GM18951 (cell line): Measurements from ENCODE around the gene TRPM2.
"Not testable (repeated sequence)": the region's sequence is repeated elsewhere in the genome, so short reads cannot be mapped to it uniquely, and the experiment has no call there.

Experiments used
- POLR2A ChIP-seq: IDR thresholded peaks from 4 replicates; pipeline ENCODE4 v1.6.1; 2011; ENCODE audit warnings: mild to moderate bottlenecking; ENCODE audit not compliant: insufficient read length, insufficient read depth; ENCODE audit errors: extremely low read depth
- in situ Hi-C: fragments of 300-500 bp; cut with MboI; formaldehyde crosslinking; loops from one replicate; pipeline ENCODE4 v1.12.0; 2022; ENCODE audit warnings: low sequenced_read_pairs, mixed read lengths, inconsistent platforms; ENCODE audit not compliant: unreplicated experiment

TRPM2 gene

GRCh38 chr21:44333509-44334328 is 19.7 kb upstream of the TRPM2 start:
- in situ Hi-C loops, result no loop called here
- no peak for TF ChIP-seq POLR2A

- no peak for TF ChIP-seq POLR2A
- in situ Hi-C loops, result no loop called here
Observed at GRCh38 chr21:44334329-44335030, 18.9 kb upstream of the TRPM2 start.

- in situ Hi-C loops, result no loop called here
- TF ChIP-seq POLR2A, result no peak
Observed at GRCh38 chr21:44335266-44336059, 18.0 kb upstream of the TRPM2 start.

- in situ Hi-C loops, result no loop called here
- no peak for TF ChIP-seq POLR2A
Observed at GRCh38 chr21:44337449-44337848, 16.0 kb upstream of the TRPM2 start.

GRCh38 chr21:44337941-44338895 is 15.2 kb upstream of the TRPM2 start:
- in situ Hi-C loops, result no loop called here
- TF ChIP-seq POLR2A, result no peak

- in situ Hi-C loops, result no loop called here
- peak; percentile 93 for TF ChIP-seq POLR2A
Observed at GRCh38 chr21:44338971-44339910, 14.2 kb upstream of the TRPM2 start, which contains the start of gene CFAP410. TSS of gene CFAP410 (minus strand) at chr21:44339390. CDS start at chr21:44339194, 196 bp downstream.

- in situ Hi-C loops, result not testable (repeated sequence)
Observed at GRCh38 chr21:44341726-44342458, 11.5 kb upstream of the TRPM2 start.

GRCh38 chr21:44342981-44343380 is 10.4 kb upstream of the TRPM2 start:
- in situ Hi-C loops, result not testable (repeated sequence)

GRCh38 chr21:44344541-44345183 is 8.8 kb upstream of the TRPM2 start:
- TF ChIP-seq POLR2A, result no peak
- in situ Hi-C loops, result no loop called here

- no peak for TF ChIP-seq POLR2A
- in situ Hi-C loops, result no loop called here
Observed at GRCh38 chr21:44345495-44345894, 7.9 kb upstream of the TRPM2 start.
